Uterus (tissue), 2 donors: Measurements from ENCODE around the gene GABARAP.

ENCODE experiments used
- POLR2A ChIP-seq, 2 donors: fragments of 450-650 bp; IDR thresholded peaks; one replicate each; pipeline ENCODE4 v1.6.1; 2016; ENCODE audit warnings: antibody characterized with exemption in 2 of 2, mild to moderate bottlenecking in 1 of 2, moderate library complexity in 1 of 2
- TF ChIP-seq, protein P1 (sequence below), 4 experiments: fragments of 200-600 bp in 2 of 4; fragments of 450-650 bp in 2 of 4; sonication (generic) in 2 of 4; IDR thresholded peaks; one replicate each; pipeline ENCODE4 v1.5.1; 2016 to 2019; ENCODE audit warnings: antibody characterized with exemption in 4 of 4, mild to moderate bottlenecking in 2 of 4, moderate library complexity in 1 of 4

DNA sequence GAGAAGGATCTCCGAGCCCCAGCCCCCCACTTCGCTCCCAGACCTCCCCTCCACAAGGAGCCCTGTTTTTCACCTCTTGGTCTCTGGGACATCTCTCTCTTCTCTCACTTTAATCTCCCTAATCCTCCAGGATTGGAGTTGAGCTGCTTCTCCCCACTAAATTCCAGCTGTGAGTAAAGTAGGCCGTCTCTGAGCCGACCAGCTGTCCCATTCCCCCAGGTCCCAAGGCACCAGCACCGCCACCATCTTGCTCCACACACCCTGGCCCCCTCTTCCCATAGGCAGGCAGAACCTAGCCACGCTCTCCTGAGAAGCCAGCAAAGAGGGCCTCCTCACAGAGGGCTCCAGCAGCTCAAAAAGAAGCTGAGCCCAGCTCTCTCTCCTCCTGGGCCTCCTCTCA is 23.5 kb downstream of the GABARAP start:
- TF ChIP-seq, protein P1, sequence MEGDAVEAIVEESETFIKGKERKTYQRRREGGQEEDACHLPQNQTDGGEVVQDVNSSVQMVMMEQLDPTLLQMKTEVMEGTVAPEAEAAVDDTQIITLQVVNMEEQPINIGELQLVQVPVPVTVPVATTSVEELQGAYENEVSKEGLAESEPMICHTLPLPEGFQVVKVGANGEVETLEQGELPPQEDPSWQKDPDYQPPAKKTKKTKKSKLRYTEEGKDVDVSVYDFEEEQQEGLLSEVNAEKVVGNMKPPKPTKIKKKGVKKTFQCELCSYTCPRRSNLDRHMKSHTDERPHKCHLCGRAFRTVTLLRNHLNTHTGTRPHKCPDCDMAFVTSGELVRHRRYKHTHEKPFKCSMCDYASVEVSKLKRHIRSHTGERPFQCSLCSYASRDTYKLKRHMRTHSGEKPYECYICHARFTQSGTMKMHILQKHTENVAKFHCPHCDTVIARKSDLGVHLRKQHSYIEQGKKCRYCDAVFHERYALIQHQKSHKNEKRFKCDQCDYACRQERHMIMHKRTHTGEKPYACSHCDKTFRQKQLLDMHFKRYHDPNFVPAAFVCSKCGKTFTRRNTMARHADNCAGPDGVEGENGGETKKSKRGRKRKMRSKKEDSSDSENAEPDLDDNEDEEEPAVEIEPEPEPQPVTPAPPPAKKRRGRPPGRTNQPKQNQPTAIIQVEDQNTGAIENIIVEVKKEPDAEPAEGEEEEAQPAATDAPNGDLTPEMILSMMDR (IDR thresholded peaks at IDR 0.05), result no peak
- TF ChIP-seq POLR2A (IDR thresholded peaks at IDR 0.05), result no peak
